ENCODE data around the gene EXOC1.

DNA sequence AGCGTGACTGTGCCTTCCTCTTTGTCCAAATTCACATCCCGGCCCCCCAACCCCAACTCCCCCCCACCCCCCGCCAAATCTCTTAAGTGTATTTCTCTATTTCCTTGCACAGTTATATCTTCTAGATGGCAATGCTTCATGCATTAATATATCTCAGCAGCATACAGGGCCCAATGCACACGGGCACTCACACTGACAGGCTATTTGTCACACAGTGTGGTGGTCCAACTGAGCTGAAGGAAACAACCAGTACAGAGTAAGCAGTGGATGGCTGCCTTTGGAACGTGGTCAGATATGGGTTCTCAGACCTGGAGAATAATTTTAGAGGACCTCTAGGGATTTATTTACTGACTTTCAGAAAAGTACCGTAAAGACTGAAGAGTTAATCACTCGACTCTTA lies 681 bp downstream of the EXOC1 start:
- no peak for TF ChIP-seq CTCF (conservative IDR thresholded peaks at IDR 0.05 in 1 of 2, IDR thresholded peaks at IDR 0.05 in 1 of 2; ENCODE audit: low read depth in 1 of 2, low read length in 2 of 2)
- no peak for TF ChIP-seq EZH2 (IDR thresholded peaks at IDR 0.05; ENCODE audit: low read length, missing control alignments)
